Activated T-helper 1 cell treated with Interleukin-2 at 50 U/mL for 16 hours (primary cell): Measurements from ENCODE around the gene CCNL2.

Experiments
- DNase-seq: peaks from one replicate; pipeline ENCODE4 v3.0.0-alpha.2; 2020; ENCODE audit warnings: low read depth

The CCNL2 gene

DNA sequence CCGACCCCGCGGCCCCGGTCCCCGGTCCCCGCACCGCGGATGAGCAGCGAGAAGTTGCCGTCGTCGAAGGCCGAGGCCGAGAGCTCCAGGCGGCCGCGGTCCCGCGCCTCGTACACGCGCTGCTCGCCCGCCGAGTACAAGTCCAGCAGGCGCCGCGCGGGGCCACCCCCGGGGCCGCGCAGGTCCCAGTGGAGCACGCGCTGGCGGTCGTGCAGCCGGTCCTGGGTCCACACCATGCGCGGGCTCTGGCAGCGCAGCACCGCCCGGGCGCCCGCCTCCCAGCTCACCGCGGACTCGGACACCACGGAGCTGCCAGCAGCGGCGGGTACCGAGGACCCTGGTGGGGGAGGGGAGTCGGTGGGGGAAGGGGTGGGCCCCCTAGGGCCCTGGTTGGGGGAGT lies 43.7 kb downstream of the CCNL2 start:
- DNase-seq, result no peak

DNA sequence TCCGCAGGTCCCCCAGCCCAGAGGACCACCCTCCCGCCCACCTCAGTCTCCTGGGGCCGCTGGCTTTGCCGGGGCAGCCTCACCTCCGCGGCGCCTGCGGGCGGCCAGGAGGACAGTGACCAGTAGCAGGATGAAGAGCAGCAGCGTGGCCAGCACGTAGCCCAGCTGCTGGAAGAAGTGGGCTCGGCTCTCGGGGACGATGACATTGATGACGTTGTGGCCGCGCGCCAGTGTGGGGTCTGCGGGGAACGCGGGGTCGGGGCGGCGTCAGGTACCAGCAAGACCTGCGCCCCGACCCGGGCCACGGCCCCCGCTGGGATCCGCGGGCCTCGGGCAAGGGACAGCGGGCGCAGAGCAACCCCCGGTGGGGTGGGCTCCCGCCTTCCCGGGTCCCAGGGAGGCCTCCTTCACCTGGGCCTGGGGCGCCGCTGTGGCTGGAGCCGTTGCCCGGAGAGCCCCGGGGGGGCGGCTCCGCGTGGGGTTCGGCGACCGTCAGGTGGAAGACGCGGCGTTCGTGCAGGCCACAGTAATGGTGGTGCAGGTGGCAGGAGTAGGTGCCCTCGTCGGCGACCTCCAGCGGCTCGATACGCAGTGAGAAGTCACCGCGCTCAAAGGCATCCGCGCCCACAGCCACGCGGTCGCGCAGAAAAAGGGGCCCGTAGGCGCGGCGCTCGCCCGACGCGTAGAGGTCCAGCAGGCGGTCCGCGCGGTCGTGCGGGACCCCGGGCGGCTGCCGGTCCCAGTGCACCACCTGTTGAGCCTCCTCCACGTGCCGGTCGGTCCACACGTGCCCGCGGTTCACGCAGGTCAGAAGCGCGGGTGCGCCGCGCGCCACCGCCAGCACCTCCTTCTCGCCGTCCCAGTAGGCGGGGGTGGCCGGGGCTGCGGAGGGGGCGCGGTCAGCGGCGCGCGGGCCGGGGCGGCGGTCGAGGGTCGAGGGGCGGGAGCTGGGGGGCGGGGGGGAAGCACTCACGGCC lies 44.6 kb downstream of the CCNL2 start:
- DNase-seq, result no peak

DNA sequence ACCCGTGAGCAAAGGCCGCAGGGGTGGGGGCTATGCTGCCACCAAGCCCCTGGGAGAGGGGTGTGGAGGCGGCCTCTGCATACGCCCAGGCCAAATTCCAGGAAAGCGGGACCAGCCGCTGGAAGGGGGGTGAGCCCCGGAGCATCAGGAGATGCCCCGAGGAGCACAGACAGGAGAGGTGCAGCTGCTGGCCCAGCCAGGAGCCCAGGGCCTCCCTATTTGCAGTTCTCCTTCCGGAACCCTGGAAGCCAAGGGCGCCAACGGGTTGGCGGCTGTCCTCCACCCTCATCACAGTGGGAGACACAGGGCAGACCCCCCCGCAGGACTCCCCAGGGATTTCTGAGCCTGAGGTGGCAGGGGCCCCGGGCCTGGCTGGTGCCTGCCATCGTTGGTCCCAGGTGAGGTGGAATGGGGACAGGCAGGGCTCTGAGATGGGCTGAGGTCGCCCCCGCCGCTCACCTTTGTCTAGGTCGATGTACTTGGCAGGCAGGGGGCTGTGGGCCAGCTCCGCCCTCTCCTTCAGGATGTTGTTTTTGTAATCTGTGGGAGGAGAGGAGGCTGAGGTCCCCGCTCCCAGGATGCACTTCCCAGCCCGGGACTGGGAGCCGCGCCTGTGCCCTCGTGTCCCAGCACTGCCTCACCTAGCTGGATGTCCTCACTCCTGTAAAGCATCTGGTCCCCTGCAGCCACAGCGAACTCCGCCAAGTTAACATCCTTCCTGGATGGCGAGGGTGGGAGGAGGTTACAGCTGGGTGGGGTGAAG lies 45.6 kb downstream of the CCNL2 start:
- no peak for DNase-seq

DNA sequence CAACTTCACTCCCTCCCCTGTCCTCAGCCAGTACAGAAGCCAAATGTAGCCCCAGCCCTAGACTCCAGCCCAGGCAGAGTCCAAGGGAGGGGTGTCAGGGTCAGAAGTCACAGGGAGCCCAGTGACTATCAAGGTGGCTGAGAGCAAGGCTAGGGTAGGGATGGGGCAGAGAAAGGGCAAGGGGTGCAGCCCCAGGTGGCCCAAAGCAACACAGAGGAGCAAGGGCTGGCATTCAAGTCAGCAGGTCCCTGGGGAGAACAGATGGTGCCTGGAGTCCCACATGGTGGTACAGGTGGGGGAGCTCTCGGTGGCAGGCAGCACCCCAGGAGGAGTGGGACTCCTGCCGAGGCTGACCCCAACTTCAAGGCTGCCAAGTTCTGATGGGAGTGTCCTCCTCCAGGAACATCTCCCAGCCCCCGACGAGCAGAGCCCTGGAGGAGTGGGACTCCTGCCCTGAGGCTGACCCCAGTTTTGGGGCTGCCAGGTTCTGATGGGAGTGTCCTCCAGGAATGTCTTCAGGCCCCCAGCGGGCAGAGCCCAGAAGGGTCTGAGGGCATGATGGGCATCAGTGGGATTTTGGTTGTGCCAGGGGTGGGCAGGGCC lies 46.2 kb downstream of the CCNL2 start:
- DNase-seq, result no peak

DNA sequence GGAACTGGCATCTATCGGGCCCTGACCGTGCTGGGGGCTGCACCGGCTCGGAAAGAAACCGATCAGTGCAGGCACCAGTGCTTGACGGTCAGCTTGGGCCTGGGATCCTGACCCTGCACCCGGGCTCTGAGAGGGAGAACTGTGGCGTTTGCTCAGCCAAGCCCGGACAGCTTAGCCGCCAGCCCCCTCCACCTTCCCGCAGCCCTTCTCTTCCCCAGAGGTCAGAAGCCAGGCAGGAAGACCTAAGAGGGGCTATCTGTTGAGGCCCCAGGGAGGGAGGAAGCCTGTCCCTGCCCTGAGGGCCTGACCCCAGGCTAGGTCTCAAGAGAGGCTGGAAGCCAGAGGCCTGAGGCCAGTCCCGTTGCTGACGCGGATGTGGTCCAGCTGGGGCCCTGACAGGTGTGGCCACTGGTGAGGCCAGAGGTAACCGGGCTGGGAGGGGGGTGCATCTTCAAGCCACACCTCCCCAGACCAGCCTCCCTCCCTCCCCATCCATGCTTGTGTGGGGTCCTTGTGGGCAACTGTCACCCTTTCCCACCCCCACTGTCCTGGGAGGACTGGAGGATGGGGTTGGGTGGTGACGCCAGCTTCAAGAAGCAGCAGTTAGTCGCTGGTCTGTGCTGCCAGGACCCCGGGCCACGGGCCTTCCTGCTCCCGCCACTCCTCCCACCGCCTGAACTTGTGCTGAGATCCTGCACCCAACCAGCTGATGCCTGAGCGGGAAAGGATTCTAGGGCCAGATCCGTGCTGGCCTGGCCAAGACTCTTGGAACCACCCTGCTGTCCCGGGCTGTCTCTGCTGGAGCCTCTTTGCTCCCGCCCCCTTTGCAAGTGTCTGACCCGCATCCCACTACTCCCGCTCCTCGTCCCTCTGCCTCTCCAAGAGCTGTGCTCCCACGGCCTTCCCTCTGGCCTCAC lies 47.4 kb downstream of the CCNL2 start:
- DNase-seq, result no peak

DNA sequence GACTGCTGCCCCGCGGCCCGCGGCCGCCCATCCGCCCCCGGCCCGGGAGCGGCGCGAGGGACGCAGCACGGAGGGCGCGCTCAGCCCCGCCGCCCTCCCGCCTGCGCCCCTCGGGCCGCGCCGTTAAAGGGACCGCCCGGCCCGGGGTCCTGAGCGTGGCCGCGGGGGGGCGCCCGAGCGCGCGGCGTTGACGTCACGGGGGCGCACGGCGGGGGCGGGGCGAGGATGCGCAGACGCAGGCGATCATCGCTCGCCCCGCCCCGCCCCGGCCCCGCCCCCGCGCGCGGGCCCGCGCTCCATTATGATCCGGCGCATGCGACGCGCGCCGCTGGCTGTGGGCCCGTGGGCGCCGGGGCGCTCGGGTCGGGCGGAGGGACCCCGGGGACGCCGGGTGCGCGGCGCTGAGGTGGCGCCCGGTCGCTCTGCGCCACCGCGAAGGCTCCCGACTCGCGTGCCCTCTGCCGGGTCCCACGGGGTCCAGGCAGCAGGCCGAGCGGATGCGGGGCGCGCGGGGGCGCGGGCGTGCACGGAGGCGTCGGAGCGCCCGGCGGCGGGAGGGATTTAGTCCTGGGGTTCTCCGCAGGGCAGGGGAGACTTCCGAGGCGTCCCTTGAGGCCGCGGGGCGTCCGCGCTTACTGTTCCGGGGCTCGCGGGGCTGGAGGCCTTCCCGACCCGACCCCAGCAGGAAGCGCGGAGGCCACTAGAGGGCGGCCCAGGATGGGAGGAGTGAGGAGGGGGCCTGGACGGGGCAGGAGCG lies 49.7 kb downstream of the CCNL2 start, which contains the start of gene DVL1:
Gene DVL1, minus strand, starts transcription at position 163 of the 757 bp plus-strand sequence. CDS start 353 bp downstream, outside the sequence.
- DNase-seq, result peak; percentile 63

DNA sequence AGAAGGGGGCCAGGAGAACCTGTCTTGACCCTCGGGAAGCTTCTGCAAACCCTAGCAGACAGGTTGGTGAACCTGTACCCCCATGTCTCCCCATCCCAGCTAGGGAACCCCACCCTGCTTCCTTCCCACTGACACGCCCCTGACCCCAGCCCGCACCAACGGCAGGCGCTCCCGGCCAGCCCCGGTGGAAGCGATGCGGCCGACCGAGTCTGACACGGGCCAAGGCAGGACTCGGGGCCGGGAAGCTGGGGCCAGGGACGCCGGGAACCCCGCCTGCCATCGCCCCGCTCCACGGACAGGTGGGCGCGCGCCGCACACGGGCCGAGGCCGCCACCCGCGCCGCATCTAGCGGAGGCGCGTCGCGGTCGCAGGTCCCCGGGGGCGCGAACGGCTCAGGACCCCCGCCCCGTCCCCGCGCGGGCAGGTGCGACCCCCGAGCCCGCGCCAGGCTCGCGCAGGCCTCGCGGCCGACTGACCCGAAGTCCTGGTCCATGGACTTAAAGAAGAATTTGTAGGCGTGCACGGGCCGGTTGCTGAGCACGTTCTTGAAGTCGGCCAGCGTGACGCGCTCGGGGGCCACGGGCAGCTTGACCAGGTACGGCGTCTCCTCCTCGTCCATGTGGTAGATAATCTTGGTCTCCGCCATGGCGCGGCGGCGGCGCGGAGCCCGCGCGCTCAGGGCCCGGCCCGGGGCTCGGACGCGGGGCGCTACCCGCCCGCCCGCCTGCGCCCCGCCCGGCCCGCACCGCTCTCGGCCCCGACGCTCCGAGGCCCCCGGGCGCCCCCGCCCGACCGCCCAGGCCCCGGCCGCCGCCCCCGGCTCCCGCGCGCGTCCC lies 50.5 kb downstream of the CCNL2 start:
- DNase-seq, result no peak

DNA sequence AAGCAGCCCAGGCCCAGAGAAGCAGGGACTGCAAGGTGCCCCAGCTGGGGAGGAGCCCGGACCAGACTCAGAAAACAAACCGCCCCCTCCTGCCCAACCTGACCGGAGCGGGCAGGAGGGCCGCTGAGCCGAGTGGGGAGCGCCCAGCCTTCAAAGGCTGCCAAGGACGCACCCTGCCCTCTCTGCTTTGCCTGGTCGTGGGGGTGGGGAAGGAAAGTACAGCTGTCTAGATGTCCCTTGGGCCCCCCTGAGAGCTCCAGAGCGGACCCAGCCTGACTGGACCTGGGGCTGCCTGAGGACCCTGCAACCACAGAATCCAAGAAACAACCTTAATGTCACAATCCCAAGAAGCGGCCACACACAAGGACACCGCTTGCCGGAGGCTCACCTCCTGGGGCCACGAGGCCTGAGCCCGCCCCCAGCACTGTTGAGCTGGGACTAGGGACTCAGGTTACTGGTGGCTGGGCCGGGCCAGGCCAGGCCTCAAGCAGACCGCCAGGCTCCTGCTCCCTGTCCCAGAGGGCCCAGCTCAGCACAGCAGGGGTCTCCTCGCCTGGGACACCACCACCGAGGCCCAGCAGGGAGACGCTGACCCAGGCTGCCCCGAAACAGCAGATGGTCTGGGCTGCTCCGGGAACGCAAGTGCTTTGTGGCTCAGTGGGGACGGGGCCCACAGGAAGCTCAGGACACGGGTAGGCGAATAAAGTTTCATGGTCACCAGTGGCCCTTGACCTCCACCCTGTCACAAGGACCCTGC lies 51.3 kb downstream of the CCNL2 start:
- no peak for DNase-seq

DNA sequence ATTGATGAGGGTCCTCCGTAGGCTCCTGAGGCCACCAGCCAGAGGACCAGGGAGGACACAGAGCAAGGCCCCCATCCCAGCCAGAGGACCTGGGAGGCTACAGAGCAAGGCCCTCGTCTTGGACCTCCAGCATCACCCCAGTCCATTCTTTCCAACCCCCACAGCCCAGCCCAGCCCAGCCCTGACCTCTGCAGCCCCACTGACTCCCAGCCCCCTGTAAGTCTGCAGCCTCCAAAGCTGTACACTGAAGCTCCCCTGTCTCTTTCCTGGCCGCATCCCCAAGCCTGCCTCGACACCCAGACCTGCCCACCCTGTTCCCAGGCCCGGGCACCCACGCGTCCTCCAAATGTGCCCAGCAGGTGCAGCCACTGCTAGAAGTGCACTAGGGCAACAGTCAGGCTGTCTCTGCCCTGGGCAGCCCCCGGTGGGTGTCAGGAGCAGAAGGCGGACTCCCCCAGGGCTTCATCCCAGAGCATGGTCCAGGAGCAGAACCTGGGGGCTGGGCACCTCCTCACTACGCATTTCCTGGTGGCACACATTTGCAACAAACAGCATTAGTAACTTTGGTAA lies 52.0 kb downstream of the CCNL2 start:
- DNase-seq, result no peak

DNA sequence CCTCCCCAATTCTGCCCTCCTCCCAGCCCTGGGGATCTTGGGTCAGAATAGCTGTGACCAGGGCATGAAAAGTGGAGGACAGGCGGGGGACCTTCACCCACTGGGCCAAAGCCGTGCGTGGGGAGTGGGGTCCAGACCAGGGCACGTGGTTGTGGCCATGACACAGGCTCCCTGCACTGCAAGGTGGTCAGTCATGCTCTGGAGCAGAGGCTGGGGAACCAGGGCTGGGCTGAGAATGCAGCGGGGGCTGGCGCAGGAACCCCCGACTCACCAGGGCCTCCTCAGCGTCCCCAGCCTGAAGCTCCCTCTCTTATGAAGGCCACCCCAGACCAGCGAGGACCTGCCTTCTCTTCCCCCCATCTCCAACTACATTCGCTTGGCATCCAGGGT lies 52.6 kb downstream of the CCNL2 start:
- DNase-seq, result no peak

DNA sequence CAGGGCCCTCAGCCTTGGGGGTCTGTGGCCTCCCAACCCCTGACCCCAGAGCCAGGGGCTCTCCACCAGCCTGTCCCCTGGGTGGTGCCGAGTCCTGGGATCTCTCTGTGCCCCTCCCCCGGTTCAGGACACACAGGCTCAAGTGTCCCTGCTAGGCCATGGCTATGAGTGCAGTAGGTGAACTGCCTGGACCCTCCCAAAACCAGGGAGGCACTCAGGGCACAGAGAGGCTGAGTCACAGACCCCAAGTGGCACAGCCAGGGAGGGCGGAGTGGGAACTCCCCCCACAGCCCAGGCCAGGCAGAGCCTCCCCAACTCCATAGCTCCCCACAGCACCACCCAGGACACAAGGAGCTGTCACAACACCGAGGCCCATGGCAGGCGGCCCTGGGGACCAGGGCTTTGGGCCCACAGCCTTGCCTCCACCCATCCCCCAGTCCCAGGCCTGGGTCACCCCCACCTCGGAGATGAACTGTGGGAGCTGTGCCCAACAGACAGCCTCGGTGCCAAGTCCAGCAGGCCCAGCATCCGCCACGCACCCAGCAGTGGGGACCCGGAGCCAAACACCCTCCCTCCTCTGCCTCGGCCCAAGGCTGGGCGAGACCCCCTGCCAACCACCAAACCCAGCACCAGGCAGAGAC lies 53.2 kb downstream of the CCNL2 start:
- DNase-seq, result no peak

DNA sequence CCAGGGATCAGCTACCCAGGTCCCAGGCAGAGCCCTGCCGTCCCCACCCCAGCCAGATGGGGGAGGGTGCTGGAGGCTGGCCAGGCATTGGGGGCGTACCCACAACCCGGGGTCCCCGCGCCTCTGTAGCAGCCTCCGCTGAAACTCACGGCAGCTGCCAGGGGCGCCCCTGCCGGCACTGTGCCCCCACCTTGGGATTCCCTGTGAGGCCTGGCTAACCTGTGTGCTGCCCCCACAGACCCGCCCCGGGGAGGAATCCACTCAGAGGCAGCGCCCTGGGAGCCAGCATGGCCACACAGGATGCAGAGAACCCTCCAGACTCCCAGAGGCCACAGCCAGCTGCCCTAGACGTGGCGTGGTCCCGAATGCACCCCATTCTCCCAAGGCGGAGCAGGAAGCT lies 53.8 kb downstream of the CCNL2 start:
- DNase-seq, result no peak

DNA sequence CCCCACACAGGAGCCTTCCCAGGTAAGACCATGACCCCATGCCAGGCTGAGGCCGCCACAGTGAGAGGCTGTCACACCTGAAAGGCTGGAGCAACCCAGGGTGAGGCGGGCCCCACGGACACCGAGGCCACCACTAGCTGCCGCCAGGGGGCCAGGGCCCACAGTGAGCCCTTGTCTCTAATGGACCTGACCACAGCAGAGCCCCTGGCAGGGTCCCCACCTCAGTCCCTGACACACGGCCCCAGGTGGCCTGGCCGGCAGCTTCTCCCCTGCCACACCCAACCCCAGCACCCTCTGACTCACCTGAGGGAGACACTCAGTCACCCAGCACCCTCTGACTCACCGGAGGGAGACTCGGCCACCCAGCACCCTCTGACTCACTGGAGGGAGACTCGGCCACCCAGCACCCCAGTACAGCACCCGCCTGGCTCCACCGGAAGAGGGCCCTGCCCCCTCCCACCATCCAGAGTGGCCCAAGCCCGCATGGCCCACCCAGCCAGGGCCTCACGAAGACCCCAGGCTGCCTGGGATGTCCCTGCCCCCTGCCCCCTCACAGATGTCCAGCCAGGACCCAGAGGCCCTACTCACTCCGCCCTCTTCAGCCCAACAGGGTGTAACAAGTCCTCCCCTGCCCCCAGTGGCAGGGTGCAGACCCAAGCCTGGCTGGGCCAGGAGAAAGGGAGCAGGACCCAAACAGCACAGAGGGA lies 54.3 kb downstream of the CCNL2 start:
- DNase-seq, result peak; percentile 20

DNA sequence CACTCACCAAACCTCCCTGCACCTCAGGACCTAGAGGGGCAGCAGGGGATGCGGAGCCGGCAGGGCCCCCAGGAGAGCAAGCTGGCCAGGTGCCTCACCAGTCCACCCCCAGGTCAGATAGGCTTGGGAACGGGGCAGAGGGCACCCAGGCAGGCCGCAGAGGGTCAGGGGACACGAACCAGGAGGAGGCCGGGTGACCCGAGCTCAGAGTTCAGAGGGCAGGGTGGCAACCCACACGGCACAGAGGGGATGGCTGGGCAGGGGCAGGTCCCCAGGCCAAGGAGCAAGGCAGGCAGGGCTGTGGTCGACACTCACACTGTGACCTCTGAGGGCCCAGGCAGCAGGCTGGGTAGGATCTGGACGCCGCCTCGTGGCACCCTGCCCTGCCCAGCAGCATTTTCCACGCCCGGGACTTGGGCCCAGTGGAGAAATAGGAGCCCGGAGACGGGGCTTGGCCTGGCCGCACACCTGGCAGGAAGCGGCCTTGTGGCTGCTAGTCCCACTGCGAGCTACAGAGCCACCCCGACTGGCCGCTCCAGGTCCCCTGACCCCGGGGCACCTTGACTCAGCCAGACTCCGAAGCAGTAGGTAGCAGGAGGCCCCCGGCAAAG lies 55.2 kb downstream of the CCNL2 start:
- no peak for DNase-seq

DNA sequence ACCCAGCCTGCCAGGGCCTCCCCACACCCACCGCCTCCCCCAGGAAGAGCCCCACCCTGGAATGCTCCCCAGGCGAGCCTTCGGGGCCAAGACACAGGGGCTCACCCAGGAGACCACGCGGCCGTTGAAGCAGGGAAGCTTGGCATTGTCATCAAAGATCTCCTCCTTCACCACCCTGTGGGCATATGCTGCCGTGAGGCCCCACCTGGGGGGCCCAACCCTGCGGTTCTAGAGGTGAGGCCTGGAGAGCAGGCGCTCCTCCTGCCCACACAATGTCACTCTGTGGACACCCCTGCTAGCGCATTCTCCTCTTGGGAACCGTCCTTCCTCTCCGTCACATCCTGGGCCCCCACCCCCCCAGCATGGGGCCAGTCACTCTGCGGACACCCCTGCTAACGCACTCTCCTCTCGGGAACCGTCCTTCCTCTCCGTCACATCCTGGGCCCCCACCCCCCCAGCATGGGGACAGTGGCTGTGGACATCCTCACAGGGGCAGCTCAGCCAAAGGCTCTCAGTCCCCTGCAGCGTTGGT lies 56.5 kb downstream of the CCNL2 start:
- DNase-seq, result no peak

DNA sequence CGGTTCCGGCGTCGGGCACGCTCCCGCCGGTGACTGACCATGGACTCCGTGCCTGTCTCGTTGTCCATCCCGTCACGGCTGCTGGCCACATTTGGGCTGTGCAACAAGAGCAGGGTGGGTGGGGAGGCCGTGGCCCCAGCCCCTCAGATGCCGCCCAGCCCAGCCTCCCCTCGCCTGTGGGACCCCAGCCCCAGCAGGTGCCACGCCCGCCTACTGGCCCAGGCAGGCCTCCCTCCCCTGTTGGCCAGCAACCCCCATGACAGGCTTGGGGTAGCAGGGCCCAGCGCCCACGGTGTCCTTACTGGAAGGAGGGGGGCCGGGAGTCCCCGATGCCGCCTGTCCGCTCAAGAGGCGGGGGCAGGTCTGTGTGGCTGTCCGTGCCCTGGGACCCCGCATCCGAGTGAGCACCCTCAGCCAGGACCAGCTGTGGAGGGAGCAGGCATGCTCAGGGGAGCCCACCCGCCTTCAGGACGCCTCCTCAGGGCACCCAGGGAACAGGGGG lies 57.0 kb downstream of the CCNL2 start:
- no peak for DNase-seq

DNA sequence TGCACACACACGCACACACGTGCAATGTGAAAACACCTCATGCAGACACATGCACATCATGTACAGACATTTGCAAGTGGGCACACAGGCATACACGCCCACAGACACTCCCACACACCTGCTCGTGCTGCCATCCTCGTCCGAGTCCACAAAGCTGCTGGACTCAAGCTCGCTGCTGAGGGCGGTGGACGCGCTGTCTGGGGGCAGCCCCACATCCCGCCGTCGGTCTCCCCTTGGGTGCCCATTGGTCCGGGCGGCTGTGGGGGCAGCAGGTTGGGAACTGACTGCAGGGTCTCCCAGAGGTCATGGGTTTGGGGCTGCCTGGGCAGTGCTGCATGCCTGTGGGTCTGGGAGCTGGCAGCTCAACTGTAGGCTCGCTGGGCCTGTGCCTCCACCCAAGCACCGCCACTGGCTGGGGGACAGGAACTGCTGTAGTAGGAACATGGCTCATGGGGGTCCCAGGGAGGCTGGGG lies 57.5 kb downstream of the CCNL2 start:
- no peak for DNase-seq
